GM06990 (cell line): ENCODE data around the gene ZNF738.
"Not testable (repeated sequence)": the region's sequence is repeated elsewhere in the genome, so short reads cannot be mapped to it uniquely, and the experiment has no call there.

ENCODE experiments used
- DNase-seq: peaks from one replicate; pipeline ENCODE4 v3.0.0-alpha.2; 2011; ENCODE audit not compliant: insufficient read length; ENCODE audit errors: extremely low read depth
- H3K27me3 ChIP-seq: replicated peaks from 2 replicates; pipeline ENCODE4 v1.6.0; 2011; ENCODE audit warnings: low read length; ENCODE audit not compliant: control insufficient read depth, insufficient read depth
- H3K36me3 ChIP-seq: 2 replicates; pipeline ENCODE4 v1.5.1; 2011; ENCODE audit warnings: low read length; ENCODE audit not compliant: control insufficient read depth, insufficient read depth
- H3K4me3 ChIP-seq: replicated peaks from 2 replicates; pipeline ENCODE4 v1.5.1; 2011; ENCODE audit warnings: low read depth, mild to moderate bottlenecking, control low read depth, low read length
- TF ChIP-seq, protein P1 (sequence below): IDR thresholded peaks from 2 replicates; pipeline ENCODE4 v1.5.1; 2011; ENCODE audit warnings: low read length, control low read depth, mild to moderate bottlenecking, inconsistent platforms; ENCODE audit not compliant: insufficient read depth, poor library complexity, severe bottlenecking

The ZNF738 gene

GRCh38 chr19:21358768-21359451 lies at the start of gene ZNF738:
TSS of gene ZNF738 (plus strand) at chr19:21359000. CDS start at chr19:21359141, 141 bp downstream.
- Histone ChIP-seq H3K36me3 (peaks cover 2% of the 10 kb centered on the region; the same call in 1 of the 2 replicates), H3K4me3 (peak within 1 kb of the TSS; percentile 94), H3K27me3 (no peaks in the 10 kb centered on the region)
- peak; percentile 86 for DNase-seq
- TF ChIP-seq, protein P1, sequence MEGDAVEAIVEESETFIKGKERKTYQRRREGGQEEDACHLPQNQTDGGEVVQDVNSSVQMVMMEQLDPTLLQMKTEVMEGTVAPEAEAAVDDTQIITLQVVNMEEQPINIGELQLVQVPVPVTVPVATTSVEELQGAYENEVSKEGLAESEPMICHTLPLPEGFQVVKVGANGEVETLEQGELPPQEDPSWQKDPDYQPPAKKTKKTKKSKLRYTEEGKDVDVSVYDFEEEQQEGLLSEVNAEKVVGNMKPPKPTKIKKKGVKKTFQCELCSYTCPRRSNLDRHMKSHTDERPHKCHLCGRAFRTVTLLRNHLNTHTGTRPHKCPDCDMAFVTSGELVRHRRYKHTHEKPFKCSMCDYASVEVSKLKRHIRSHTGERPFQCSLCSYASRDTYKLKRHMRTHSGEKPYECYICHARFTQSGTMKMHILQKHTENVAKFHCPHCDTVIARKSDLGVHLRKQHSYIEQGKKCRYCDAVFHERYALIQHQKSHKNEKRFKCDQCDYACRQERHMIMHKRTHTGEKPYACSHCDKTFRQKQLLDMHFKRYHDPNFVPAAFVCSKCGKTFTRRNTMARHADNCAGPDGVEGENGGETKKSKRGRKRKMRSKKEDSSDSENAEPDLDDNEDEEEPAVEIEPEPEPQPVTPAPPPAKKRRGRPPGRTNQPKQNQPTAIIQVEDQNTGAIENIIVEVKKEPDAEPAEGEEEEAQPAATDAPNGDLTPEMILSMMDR = no peak

- not testable (repeated sequence) for DNase-seq, H3K4me3 ChIP-seq, H3K36me3 ChIP-seq, H3K27me3 ChIP-seq
Measured at GRCh38 chr19:21312807-21313206, 46.0 kb upstream of the ZNF738 start.

DNA sequence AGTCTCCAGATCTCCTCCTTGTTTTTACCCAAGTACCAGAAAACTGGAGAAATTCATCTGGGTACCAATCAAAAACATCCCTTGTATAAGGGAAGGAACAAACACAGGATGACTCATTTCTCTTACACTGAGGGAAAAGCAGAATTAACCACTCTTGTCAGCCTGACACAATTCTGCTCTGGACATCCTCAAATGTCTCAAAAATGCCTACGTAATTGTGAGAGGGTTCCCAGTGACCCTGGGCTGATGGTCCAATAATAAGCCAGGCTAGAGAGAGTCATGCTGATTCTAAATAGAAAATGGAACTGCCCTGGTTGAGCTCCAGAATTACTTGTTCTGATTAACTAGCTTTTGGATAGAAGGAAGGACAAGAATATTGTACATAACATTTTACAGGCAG lies 44.1 kb upstream of the ZNF738 start:
- no peak overlapping the region for H3K4me3 ChIP-seq
- TF ChIP-seq, protein P1 = no peak
- no peaks in the 10 kb centered on the region for H3K27me3 ChIP-seq
- peaks cover 2% of the 10 kb centered on the region; the same call in 1 of the 2 replicates for H3K36me3 ChIP-seq
- no peak for DNase-seq

GRCh38 chr19:21317821-21318220 lies 41.0 kb upstream of the ZNF738 start:
- TF ChIP-seq, protein P1 = no peak
- Histone ChIP-seq H3K36me3 (peaks cover 2% of the 10 kb centered on the region; the same call in 1 of the 2 replicates), H3K27me3 (no peaks in the 10 kb centered on the region), H3K4me3 (no peak overlapping the region)
- no peak for DNase-seq

DNA sequence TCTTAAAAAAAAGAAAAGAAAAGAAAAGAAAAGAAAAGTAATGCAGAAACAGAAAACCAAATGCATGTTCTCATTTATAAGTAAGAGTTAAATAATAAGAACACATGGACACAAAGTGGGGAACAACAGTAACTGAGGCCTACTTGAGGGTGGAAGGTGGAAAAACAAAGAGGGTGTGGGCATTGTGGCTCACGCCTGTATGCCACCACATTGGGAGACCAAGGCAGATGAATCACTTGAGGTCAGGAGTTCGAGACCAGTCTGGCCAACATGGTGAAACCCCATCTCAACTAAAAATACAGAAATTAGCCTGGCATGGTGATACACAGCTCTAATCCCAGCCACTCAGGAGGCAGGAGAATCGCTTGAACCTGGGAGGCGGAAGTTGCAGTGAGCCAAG lies 37.7 kb upstream of the ZNF738 start:
- Histone ChIP-seq H3K27me3 (no peaks in the 10 kb centered on the region), H3K36me3 (peaks cover 2% of the 10 kb centered on the region; the same call in 1 of the 2 replicates), H3K4me3 (no peak overlapping the region)
- DNase-seq = no peak
- TF ChIP-seq, protein P1 = no peak

- H3K4me3 ChIP-seq = no peak overlapping the region
- no peak for DNase-seq
- no peaks in the 10 kb centered on the region for H3K27me3 ChIP-seq
- TF ChIP-seq, protein P1 = no peak
- peaks cover 2% of the 10 kb centered on the region; the same call in 1 of the 2 replicates for H3K36me3 ChIP-seq
Measured at GRCh38 chr19:21321996-21322395, 36.8 kb upstream of the ZNF738 start.
